ENCODE results near the gene SLC8A1.
A peak's percentile ranks its signal among the peaks of the same experiment; 100 is the strongest.

Gene SLC8A1

GRCh38 chr2:40451918-40452605 is at the start of gene SLC8A1:
Gene SLC8A1, minus strand, starts transcription at chr2:40452090.
- DNase-seq (ENCODE audit: low read depth) = no peak
- peak within 1 kb of the TSS; percentile 72 for H3K4me3 ChIP-seq (ENCODE audit: low read depth, low read length)
- no peak for TF ChIP-seq CTCF (IDR thresholded peaks at IDR 0.05; ENCODE audit: low read depth, low read length, missing control alignments)
- in situ Hi-C loops (cut with HindIII; ENCODE audit: low sequenced_read_pairs) = loop anchor here (5.0 kb wide), 1 partner anchor 210 kb away; no protein-coding TSS in a partner anchor

GRCh38 chr2:40499437-40499836 is 47.5 kb upstream of the SLC8A1 start:
- no peak for DNase-seq (ENCODE audit: low read depth)
- TF ChIP-seq CTCF (IDR thresholded peaks at IDR 0.05; ENCODE audit: low read depth, low read length, missing control alignments) = no peak
- H3K4me3 ChIP-seq (ENCODE audit: low read depth, low read length) = no peak overlapping the region
- in situ Hi-C loops (cut with HindIII; ENCODE audit: low sequenced_read_pairs) = no loop called here

GRCh38 chr2:40497251-40497859 is 45.5 kb upstream of the SLC8A1 start:
- in situ Hi-C loops (cut with HindIII; ENCODE audit: low sequenced_read_pairs) = no loop called here

GRCh38 chr2:40489678-40489960 is 37.7 kb upstream of the SLC8A1 start:
- DNase-seq (ENCODE audit: low read depth) = no peak
- no peak overlapping the region for H3K4me3 ChIP-seq (ENCODE audit: low read depth, low read length)
- in situ Hi-C loops (cut with HindIII; ENCODE audit: low sequenced_read_pairs) = no loop called here
- TF ChIP-seq CTCF (IDR thresholded peaks at IDR 0.05; ENCODE audit: low read depth, low read length, missing control alignments) = no peak

More at GRCh38 chr2:40497251-40497859, 45.5 kb upstream of the SLC8A1 start:
- no peak for TF ChIP-seq CTCF (IDR thresholded peaks at IDR 0.05; ENCODE audit: low read depth, low read length, missing control alignments)
- no peak for DNase-seq (ENCODE audit: low read depth)
- no peak overlapping the region for H3K4me3 ChIP-seq (ENCODE audit: low read depth, low read length)

- DNase-seq (ENCODE audit: low read depth) = no peak
- in situ Hi-C loops (cut with HindIII; ENCODE audit: low sequenced_read_pairs) = no loop called here
- H3K4me3 ChIP-seq (ENCODE audit: low read depth, low read length) = no peak overlapping the region
- TF ChIP-seq CTCF (IDR thresholded peaks at IDR 0.05; ENCODE audit: low read depth, low read length, missing control alignments) = no peak
These were observed 37.2 kb upstream of the SLC8A1 start for GRCh38 chr2:40488927-40489677.

GRCh38 chr2:40488101-40488601 is 36.3 kb upstream of the SLC8A1 start:
- peak; percentile 50 for TF ChIP-seq CTCF (IDR thresholded peaks at IDR 0.05; ENCODE audit: low read depth, low read length, missing control alignments)
- in situ Hi-C loops (cut with HindIII; ENCODE audit: low sequenced_read_pairs) = no loop called here
- no peak for DNase-seq (ENCODE audit: low read depth)
- no peak overlapping the region for H3K4me3 ChIP-seq (ENCODE audit: low read depth, low read length)

Data from astrocyte of the cerebellum (primary cell).